GM13976 (cell line): ENCODE results near the gene PRAMEF13.
A peak's percentile ranks its signal among the peaks of the same experiment; 100 is the strongest.
"Not testable (repeated sequence)": the region's sequence is repeated elsewhere in the genome, so short reads cannot be mapped to it uniquely, and the experiment has no call there.

ENCODE experiments used
- DNase-seq: peaks from one replicate; pipeline ENCODE4 v3.0.0; 2012; ENCODE audit warnings: low spot score
- in situ Hi-C: fragments of 300-500 bp; cut with MboI; formaldehyde crosslinking; loops from one replicate; pipeline ENCODE4 v1.12.0; 2022; ENCODE audit warnings: low sequenced_read_pairs, mixed read lengths, inconsistent platforms; ENCODE audit not compliant: unreplicated experiment
- TF ChIP-seq, protein P1 (sequence below): IDR thresholded peaks from 2 replicates; pipeline ENCODE4 v1.5.1; 2012; ENCODE audit warnings: borderline replicate concordance, mild to moderate bottlenecking; ENCODE audit not compliant: insufficient read depth; ENCODE audit errors: extremely low read depth, missing control alignments, control extremely low read depth

The PRAMEF13 gene

DNA sequence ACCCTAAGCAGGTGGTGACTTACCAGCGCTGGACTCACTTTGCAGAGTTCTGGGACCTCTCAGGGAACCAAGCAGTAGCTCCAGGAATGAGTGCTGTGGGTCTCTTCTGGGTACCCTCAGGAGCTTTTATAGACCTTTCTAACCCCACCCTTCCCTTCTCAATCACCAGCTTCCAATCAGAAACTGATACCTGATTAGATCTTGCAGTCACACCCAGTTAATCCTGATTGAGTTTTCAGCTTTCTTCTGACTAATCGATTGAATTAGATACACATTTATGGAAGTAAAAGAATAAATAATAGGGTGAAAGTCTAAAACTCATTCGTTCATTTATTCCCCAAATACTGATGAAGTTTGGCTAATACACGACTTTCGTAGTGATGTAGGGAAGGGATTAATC, at the start of gene PRAMEF13:
Gene PRAMEF13 (minus strand): TSS at position 101 of the 400 bp plus-strand sequence. CDS start 1,820 bp downstream, outside the sequence.
- in situ Hi-C loops, DNase-seq: not testable (repeated sequence)

DNA sequence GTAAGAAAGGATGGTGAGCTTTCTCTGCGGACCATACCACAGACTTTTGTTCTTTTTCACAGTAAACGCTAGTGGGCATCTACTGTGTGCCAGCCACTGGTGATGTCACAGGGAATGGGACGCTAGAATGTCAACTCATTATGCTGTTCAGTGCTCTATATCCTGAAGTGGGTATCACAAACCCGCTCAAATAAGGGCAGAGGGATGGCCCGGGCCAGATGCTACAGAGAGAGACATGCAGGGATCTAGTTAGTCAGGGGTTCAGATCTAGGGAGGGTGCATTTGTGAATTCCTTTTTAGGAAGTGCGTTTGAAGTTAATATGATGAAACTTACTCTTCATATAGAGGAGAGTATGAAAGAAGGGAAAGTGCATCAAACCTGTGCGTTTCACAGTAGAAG, 45.9 kb upstream of the PRAMEF13 start:
- not testable (repeated sequence) for DNase-seq
- in situ Hi-C loops = loop anchor here (25.0 kb wide), 1 partner anchor 460 kb away; the partner anchor contains the start of gene PRAMEF1

- in situ Hi-C loops = loop anchor here (25.0 kb wide), 1 partner anchor 459 kb away; the partner anchor contains the start of gene PRAMEF1
Observed at GRCh38 chr1:13246554-13246871, 45.3 kb upstream of the PRAMEF13 start.

GRCh38 chr1:13245841-13246553, 44.8 kb upstream of the PRAMEF13 start:
- in situ Hi-C loops = loop anchor here (25.0 kb wide), 1 partner anchor 459 kb away; the partner anchor contains the start of gene PRAMEF1
- DNase-seq = not testable (repeated sequence)

More at GRCh38 chr1:13246554-13246871, 45.3 kb upstream of the PRAMEF13 start:
- not testable (repeated sequence) for DNase-seq

DNA sequence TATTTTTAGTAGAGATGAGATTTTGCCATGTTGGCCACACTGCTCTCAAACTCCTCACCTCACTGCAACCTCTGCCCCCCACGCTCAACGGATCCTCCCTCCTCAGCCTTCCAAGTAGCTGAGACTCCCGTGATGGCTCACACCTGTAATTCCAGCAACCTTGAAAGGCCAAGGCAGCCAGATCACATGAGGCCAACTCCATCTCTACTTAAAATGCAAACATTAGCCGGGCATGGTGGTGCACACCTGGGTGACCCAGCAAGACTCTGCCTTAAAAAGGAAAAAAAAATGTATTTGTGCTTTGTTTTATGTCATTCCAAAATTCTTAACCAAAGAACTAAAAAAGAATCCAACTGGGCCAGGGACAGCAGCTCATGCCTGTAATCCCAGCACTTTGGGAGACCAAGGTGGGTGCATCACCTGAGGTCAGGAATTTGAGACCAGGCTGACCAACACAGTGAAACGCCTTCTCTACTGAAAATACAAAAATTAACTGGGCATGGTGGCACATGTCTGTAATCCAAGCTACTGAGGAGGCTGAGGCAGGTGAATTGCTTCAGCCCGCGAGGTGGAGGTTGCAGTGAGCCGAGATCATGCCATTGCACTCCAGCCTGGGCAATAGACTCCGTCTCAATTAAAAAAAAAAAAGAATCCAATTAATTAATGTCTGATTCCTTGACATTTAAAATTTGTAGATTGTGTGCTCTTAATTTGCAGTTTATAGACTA, 42.5 kb upstream of the PRAMEF13 start:
- in situ Hi-C loops = loop anchor here (25.0 kb wide), 1 partner anchor 456 kb away; the partner anchor contains the start of gene PRAMEF1
- not testable (repeated sequence) for DNase-seq

- DNase-seq = not testable (repeated sequence)
- in situ Hi-C loops = loop anchor here (25.0 kb wide), 1 partner anchor 452 kb away; the partner anchor contains the start of gene PRAMEF1
Observed at GRCh38 chr1:13239633-13240032, 38.4 kb upstream of the PRAMEF13 start.

DNA sequence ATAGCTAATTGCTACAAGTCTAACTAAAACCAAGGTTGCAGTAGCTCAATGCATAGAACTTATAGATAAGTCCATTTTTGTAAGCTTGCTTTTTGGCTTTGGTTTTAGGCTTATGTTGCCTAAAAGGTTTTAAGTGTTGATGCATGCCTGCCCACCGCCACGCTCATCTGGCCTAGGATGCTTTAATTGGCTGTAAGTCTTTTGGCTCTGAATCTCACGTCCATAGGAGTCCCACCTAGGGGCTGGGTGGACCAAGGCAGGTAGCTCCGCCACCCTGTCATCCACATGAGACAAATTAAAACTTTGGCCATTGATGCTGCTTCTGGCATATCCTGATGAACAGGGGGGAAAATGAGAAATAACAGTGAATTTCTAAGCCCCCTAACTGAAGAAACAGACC, 36.4 kb upstream of the PRAMEF13 start:
- not testable (repeated sequence) for DNase-seq
- in situ Hi-C loops = loop anchor here (25.0 kb wide), 1 partner anchor 450 kb away; the partner anchor contains the start of gene PRAMEF1

GRCh38 chr1:13234057-13234456, 32.8 kb upstream of the PRAMEF13 start:
- in situ Hi-C loops = loop anchor here (25.0 kb wide), 1 partner anchor 447 kb away; the partner anchor contains the start of gene PRAMEF1
- DNase-seq = not testable (repeated sequence)

- in situ Hi-C loops = loop anchor here (25.0 kb wide), 1 partner anchor 445 kb away; the partner anchor contains the start of gene PRAMEF1
- DNase-seq = not testable (repeated sequence)
Observed at GRCh38 chr1:13232056-13232455, 30.8 kb upstream of the PRAMEF13 start.

GRCh38 chr1:13231061-13231750, 30.0 kb upstream of the PRAMEF13 start:
- DNase-seq = not testable (repeated sequence)
- in situ Hi-C loops = loop anchor here (25.0 kb wide), 1 partner anchor 444 kb away; the partner anchor contains the start of gene PRAMEF1

GRCh38 chr1:13230601-13231000, 29.4 kb upstream of the PRAMEF13 start:
- in situ Hi-C loops = loop anchor here (25.0 kb wide), 1 partner anchor 443 kb away; the partner anchor contains the start of gene PRAMEF1

GRCh38 chr1:13230096-13230495, 28.9 kb upstream of the PRAMEF13 start:
- not testable (repeated sequence) for DNase-seq
- in situ Hi-C loops = loop anchor here (25.0 kb wide), 1 partner anchor 443 kb away; the partner anchor contains the start of gene PRAMEF1

More at GRCh38 chr1:13230601-13231000, 29.4 kb upstream of the PRAMEF13 start:
- DNase-seq = not testable (repeated sequence)

- in situ Hi-C loops = loop anchor here (25.0 kb wide), 1 partner anchor 441 kb away; the partner anchor contains the start of gene PRAMEF1
- DNase-seq = no peak
- TF ChIP-seq, protein P1, sequence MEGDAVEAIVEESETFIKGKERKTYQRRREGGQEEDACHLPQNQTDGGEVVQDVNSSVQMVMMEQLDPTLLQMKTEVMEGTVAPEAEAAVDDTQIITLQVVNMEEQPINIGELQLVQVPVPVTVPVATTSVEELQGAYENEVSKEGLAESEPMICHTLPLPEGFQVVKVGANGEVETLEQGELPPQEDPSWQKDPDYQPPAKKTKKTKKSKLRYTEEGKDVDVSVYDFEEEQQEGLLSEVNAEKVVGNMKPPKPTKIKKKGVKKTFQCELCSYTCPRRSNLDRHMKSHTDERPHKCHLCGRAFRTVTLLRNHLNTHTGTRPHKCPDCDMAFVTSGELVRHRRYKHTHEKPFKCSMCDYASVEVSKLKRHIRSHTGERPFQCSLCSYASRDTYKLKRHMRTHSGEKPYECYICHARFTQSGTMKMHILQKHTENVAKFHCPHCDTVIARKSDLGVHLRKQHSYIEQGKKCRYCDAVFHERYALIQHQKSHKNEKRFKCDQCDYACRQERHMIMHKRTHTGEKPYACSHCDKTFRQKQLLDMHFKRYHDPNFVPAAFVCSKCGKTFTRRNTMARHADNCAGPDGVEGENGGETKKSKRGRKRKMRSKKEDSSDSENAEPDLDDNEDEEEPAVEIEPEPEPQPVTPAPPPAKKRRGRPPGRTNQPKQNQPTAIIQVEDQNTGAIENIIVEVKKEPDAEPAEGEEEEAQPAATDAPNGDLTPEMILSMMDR = peak; percentile 64
Observed at GRCh38 chr1:13228343-13228781, 27.2 kb upstream of the PRAMEF13 start.

- in situ Hi-C loops = loop anchor here (25.0 kb wide), 1 partner anchor 440 kb away; the partner anchor contains the start of gene PRAMEF1
Observed at GRCh38 chr1:13227271-13228055, 26.3 kb upstream of the PRAMEF13 start.

DNA sequence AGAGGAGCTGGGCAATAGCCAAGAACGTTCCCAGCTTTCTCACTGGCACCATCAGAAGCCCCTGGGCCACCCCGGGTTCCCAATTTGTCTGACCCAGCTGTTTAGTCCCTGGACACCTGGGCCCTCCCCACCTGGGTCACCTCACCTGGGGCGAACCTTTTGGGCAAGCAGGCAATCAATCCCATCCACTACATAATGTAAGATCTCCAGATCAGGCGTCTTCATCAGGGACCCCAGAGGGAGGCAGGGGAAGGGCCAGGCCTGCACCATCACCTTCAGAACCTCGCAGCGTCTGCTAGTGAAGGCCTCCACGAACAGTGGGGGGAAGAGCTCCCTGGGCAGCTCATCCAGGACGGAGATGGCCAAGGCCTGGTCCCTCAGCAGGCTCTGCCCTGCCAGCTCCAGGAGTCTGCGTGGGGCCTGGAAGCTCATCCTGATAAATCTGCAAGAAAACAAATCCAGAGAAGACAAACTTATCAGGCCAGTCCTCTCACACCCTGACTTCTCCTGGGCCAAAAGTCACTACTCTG, 24.5 kb upstream of the PRAMEF13 start, which contains the start of gene PRAMEF18:
Gene PRAMEF18 (minus strand): TSS at position 480 of the 530 bp plus-strand sequence. CDS start 48 bp downstream, at position 432.
- in situ Hi-C loops = loop anchor here (25.0 kb wide), 1 partner anchor 438 kb away; the partner anchor contains the start of gene PRAMEF1
- not testable (repeated sequence) for DNase-seq

More at GRCh38 chr1:13227271-13228055, 26.3 kb upstream of the PRAMEF13 start:
- DNase-seq = not testable (repeated sequence)
